ENCODE measurements around the gene SMG6. TPM values are rescaled to one million over a fixed set of nuclear protein-coding genes. Genes with fewer than 3 reads are reported as not detected.

Gene SMG6
- total and polyA plus RNA-seq, 2 of the 13 experiments (the other 11 are each of a cell fraction or from before 2014, with no cell fraction given), result 4.6 to 14.6 TPM

DNA sequence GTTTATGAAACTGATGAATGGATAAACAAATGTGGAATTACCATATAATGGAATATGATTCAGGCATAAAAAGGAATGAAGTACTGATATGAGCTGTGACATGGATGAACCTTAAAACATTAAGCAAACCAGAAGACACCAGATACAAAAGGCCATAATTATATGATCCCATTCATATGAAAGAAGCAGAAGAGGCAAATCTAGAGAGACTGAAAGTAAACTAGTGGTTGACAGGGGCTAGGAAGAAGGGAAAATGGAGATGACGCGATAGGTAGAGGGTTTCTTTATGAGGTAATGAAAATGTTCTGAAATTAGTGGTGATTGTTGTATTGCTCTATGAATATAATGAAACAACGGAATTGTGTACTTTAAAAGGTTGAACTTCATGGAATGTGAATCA, 160.3 kb downstream of the SMG6 start (continued):
- no peak for TF ChIP-seq ZNF3 (CRISPR knock-in tag; IDR thresholded peaks at IDR 0.05)
- TF ChIP-seq, protein P1, sequence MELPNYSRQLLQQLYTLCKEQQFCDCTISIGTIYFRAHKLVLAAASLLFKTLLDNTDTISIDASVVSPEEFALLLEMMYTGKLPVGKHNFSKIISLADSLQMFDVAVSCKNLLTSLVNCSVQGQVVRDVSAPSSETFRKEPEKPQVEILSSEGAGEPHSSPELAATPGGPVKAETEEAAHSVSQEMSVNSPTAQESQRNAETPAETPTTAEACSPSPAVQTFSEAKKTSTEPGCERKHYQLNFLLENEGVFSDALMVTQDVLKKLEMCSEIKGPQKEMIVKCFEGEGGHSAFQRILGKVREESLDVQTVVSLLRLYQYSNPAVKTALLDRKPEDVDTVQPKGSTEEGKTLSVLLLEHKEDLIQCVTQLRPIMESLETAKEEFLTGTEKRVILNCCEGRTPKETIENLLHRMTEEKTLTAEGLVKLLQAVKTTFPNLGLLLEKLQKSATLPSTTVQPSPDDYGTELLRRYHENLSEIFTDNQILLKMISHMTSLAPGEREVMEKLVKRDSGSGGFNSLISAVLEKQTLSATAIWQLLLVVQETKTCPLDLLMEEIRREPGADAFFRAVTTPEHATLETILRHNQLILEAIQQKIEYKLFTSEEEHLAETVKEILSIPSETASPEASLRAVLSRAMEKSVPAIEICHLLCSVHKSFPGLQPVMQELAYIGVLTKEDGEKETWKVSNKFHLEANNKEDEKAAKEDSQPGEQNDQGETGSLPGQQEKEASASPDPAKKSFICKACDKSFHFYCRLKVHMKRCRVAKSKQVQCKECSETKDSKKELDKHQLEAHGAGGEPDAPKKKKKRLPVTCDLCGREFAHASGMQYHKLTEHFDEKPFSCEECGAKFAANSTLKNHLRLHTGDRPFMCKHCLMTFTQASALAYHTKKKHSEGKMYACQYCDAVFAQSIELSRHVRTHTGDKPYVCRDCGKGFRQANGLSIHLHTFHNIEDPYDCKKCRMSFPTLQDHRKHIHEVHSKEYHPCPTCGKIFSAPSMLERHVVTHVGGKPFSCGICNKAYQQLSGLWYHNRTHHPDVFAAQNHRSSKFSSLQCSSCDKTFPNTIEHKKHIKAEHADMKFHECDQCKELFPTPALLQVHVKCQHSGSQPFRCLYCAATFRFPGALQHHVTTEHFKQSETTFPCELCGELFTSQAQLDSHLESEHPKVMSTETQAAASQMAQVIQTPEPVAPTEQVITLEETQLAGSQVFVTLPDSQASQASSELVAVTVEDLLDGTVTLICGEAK (IDR thresholded peaks at IDR 0.05), result no peak
- TF ChIP-seq, protein P1 (CRISPR knock-in tag; IDR thresholded peaks at IDR 0.05), result no peak
- no peak for TF ChIP-seq ZNF33B (CRISPR knock-in tag; IDR thresholded peaks at IDR 0.05)
- TF ChIP-seq FOXM1 (CRISPR knock-in tag; IDR thresholded peaks at IDR 0.05), result no peak
- no peak for TF ChIP-seq MAZ (IDR thresholded peaks at IDR 0.05; ENCODE audit: borderline replicate concordance, low read depth, low read length)
- no peak for TF ChIP-seq MAZ (CRISPR knock-in tag; IDR thresholded peaks at IDR 0.05; ENCODE audit: low read depth)
- TF ChIP-seq FOSL1 (CRISPR knock-in tag; IDR thresholded peaks at IDR 0.05; ENCODE audit: borderline replicate concordance), result no peak
- no peak for TF ChIP-seq GZF1 (CRISPR knock-in tag; IDR thresholded peaks at IDR 0.05)

Data from HepG2 (cell line).